Measurements from ENCODE around the gene MAD1L1. TPM values are rescaled to one million over a fixed set of nuclear protein-coding genes. Genes with fewer than 3 reads are reported as not detected.

MAD1L1 gene
- total RNA-seq, 1 experiment from 2014 or later: 50.8 TPM

- Histone ChIP-seq H3K79me2 (ENCODE audit: low read depth) (no peaks in the 10 kb centered on the region), H3K4me1 (replicated peaks; ENCODE audit: insufficient read depth) (no peaks in the 10 kb centered on the region), H3K9me2 (ENCODE audit: insufficient read depth) (no peaks in the 10 kb centered on the region), H3K4me3 (no peak overlapping the region), H3K9me3 (ENCODE audit: insufficient read depth, low read depth) (no peaks in the 10 kb centered on the region; the same call in 1 of the 2 replicates), H3K4me2 (no peak overlapping the region), H3F3A (ENCODE audit: insufficient read depth, low read depth) (no peaks in the 10 kb centered on the region), H3K27ac (no peak overlapping the region), H2AFZ (no peak overlapping the region), H3K36me3 (ENCODE audit: low read depth) (no peaks in the 10 kb centered on the region), H4K20me1 (ENCODE audit: insufficient read depth) (no peaks in the 10 kb centered on the region), H3K27me3 (ENCODE audit: insufficient read depth, low read depth) (peaks cover 83% of the 10 kb centered on the region)
- DNase-seq: no peak
- no peak for TF ChIP-seq EZH2 (IDR thresholded peaks at IDR 0.05; ENCODE audit: low read depth)
- no peak for TF ChIP-seq CTCF (conservative IDR thresholded peaks at IDR 0.05)
- BruUV-seq (replicated peaks): no TSS peak
- intact Hi-C loops (cut with micrococcal nuclease; ENCODE audit: unreplicated experiment): no loop called here
- ChIA-PET CTCF (no interaction called here), POLR2A (ENCODE audit: unreplicated experiment) (no interaction called here)
These were observed 431.8 kb downstream of the MAD1L1 start for GRCh38 chr7:1800902-1801301.

DNA sequence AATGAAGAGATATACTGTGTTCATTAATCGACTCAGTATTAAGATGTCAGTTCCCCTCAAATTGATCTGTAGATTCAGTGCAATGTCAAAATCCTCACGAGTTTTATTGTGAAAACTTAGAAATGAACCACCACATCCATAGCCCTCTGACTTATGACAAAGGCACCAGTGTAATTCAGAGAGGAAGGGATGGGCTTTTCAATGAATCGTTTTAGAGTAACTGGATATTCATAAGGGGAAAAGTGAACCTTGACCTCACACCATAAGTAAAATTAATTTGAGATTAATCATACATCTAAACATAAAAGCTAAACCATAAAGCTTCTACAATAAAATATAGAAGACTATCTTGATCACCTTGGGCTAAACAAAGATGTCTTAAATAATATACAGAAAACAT is 434.6 kb downstream of the MAD1L1 start:
- intact Hi-C loops (cut with micrococcal nuclease; ENCODE audit: unreplicated experiment): no loop called here
- no TSS peak for BruUV-seq (replicated peaks)
- H3K4me3 ChIP-seq: no peak overlapping the region
- H3K27me3 ChIP-seq (ENCODE audit: insufficient read depth, low read depth): peaks cover 85% of the 10 kb centered on the region
- H3K4me1 ChIP-seq (replicated peaks; ENCODE audit: insufficient read depth): no peaks in the 10 kb centered on the region
- H3K79me2 ChIP-seq (ENCODE audit: low read depth): no peaks in the 10 kb centered on the region
- no peaks in the 10 kb centered on the region for H3K36me3 ChIP-seq (ENCODE audit: low read depth)
- TF ChIP-seq CTCF (conservative IDR thresholded peaks at IDR 0.05): no peak
- CTCF ChIA-PET: no interaction called here
- no peaks in the 10 kb centered on the region for H3K9me2 ChIP-seq (ENCODE audit: insufficient read depth)
- H3K27ac ChIP-seq: no peak overlapping the region
- peaks cover 13% of the 10 kb centered on the region for H3K9me3 ChIP-seq (ENCODE audit: insufficient read depth, low read depth)
- DNase-seq: peak in 1 of 2 experiments; percentile 22
- H3F3A ChIP-seq (ENCODE audit: insufficient read depth, low read depth): no peaks in the 10 kb centered on the region
- H2AFZ ChIP-seq: no peak overlapping the region
- H4K20me1 ChIP-seq (ENCODE audit: insufficient read depth): no peaks in the 10 kb centered on the region
- POLR2A ChIA-PET (ENCODE audit: unreplicated experiment): no interaction called here
- H3K4me2 ChIP-seq: no peak overlapping the region

- BruUV-seq (replicated peaks): no TSS peak
- no peaks in the 10 kb centered on the region for H3K4me1 ChIP-seq (replicated peaks; ENCODE audit: insufficient read depth)
- no peaks in the 10 kb centered on the region for H4K20me1 ChIP-seq (ENCODE audit: insufficient read depth)
- H2AFZ ChIP-seq: no peak overlapping the region
- H3K9me2 ChIP-seq (ENCODE audit: insufficient read depth): no peaks in the 10 kb centered on the region
- no peak overlapping the region for H3K4me3 ChIP-seq
- TF ChIP-seq EZH2 (IDR thresholded peaks at IDR 0.05; ENCODE audit: low read depth) (no peak), CTCF (conservative IDR thresholded peaks at IDR 0.05) (peak; percentile 35; the same call in 1 of the 2 replicates)
- ChIA-PET CTCF (no interaction called here), POLR2A (ENCODE audit: unreplicated experiment) (no interaction called here)
- peak in 1 of 2 experiments; percentile 32 for DNase-seq
- intact Hi-C loops (cut with micrococcal nuclease; ENCODE audit: unreplicated experiment): no loop called here
- no peaks in the 10 kb centered on the region for H3K36me3 ChIP-seq (ENCODE audit: low read depth)
- peaks cover 13% of the 10 kb centered on the region for H3K9me3 ChIP-seq (ENCODE audit: insufficient read depth, low read depth)
- H3K27ac ChIP-seq: no peak overlapping the region
- peaks cover 66% of the 10 kb centered on the region for H3K27me3 ChIP-seq (ENCODE audit: insufficient read depth, low read depth)
- H3K79me2 ChIP-seq (ENCODE audit: low read depth): no peaks in the 10 kb centered on the region
- H3K4me2 ChIP-seq: no peak overlapping the region
- no peaks in the 10 kb centered on the region for H3F3A ChIP-seq (ENCODE audit: insufficient read depth, low read depth)
These were observed 437.7 kb downstream of the MAD1L1 start for GRCh38 chr7:1794888-1795542.

Data from PC-9 (cell line).